Choroid plexus epithelial cell (primary cell): Measurements from ENCODE around the gene HOMER1.
A peak's percentile ranks its signal among the peaks of the same experiment; 100 is the strongest.

Source experiments
- DNase-seq: peaks from one replicate; pipeline ENCODE4 v3.0.0-alpha.2; 2010; ENCODE audit warnings: low read depth
- H3K4me3 ChIP-seq: 2 replicates; pipeline ENCODE4 v1.5.1; 2011; ENCODE audit warnings: low read depth, mild to moderate bottlenecking, control low read depth, low read length, moderate library complexity
- CTCF ChIP-seq: conservative IDR thresholded peaks from 2 replicates; pipeline ENCODE4 v1.5.1; 2011; ENCODE audit warnings: low read depth, mild to moderate bottlenecking, control low read depth, inconsistent platforms, low read length, moderate library complexity

HOMER1 gene

GRCh38 chr5:79407591-79407990 lies 106.3 kb downstream of the HOMER1 start:
- DNase-seq: no peak
- no peak for TF ChIP-seq CTCF

DNA sequence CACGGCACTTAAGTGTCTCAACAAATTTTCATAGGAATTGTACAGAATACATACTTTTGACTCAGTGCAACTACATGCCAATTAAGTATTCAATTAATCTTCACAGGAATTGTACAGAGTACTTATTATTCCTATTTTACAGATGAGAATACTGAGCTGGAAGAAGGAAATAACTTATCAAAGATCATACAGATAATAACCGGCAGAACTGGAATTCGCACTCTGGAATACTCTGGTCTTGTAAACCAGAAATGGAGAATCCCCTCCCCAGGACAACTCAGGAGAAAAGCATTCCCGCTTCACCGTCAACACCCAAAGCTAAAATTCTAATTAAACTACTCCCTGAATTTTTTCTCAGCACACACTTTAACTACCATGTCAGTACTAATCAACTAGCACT lies 112.7 kb downstream of the HOMER1 start:
- no peak for TF ChIP-seq CTCF
- H3K4me3 ChIP-seq: no peak overlapping the region

More at GRCh38 chr5:79407591-79407990, 106.3 kb downstream of the HOMER1 start:
- no peak overlapping the region for H3K4me3 ChIP-seq

GRCh38 chr5:79399046-79399445 lies 114.9 kb downstream of the HOMER1 start:
- H3K4me3 ChIP-seq: no peak overlapping the region
- no peak for TF ChIP-seq CTCF
- no peak for DNase-seq

More for the DNA sequence above, 112.7 kb downstream of the HOMER1 start:
- DNase-seq: no peak

GRCh38 chr5:79397080-79397479 lies 116.9 kb downstream of the HOMER1 start:
- H3K4me3 ChIP-seq: no peak overlapping the region
- TF ChIP-seq CTCF: no peak
- no peak for DNase-seq

- DNase-seq: peak; percentile 51
- no peak overlapping the region for H3K4me3 ChIP-seq
- TF ChIP-seq CTCF: no peak
Measured at GRCh38 chr5:79396265-79396664, 117.7 kb downstream of the HOMER1 start.

- no peak for TF ChIP-seq CTCF
- H3K4me3 ChIP-seq: no peak overlapping the region
- DNase-seq: no peak
Measured at GRCh38 chr5:79395296-79395695, 118.6 kb downstream of the HOMER1 start.

DNA sequence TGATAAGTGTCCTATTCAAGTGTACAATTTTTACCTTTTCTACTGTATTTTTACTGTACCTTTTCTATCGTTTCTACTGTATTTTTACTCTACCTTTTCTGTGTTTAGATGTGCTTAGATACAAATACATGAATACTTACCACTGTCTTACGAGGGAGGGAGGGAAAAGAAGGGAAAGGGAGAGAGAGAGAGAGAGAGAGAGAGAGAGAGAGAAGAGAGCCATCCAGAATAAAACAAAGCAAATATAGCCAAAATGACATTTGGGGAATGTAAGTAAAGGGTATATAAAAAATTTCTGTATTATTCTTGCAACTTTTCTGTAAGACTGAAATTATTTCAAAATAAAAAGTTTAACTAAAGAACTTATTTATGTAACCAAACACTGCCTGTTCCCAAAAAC lies 121.2 kb downstream of the HOMER1 start:
- no peak for TF ChIP-seq CTCF
- no peak overlapping the region for H3K4me3 ChIP-seq
- no peak for DNase-seq
